K562 (cell line): ENCODE results near the gene MPIG6B. TPM values are rescaled to one million over a fixed set of nuclear protein-coding genes. Genes with fewer than 3 reads are reported as not detected.

Experiments
- ATF1 ChIP-seq, 2 experiments: fragments of 450-650 bp in 1 of 2; IDR thresholded peaks; 2 replicates each; pipeline ENCODE4 v1.6.1; 2016; ENCODE audit warnings: missing compliant biosample characterization in 1 of 2, missing genetic modification characterization in 1 of 2
- DACH1 ChIP-seq: fragments of 450-650 bp; IDR thresholded peaks from 2 replicates; pipeline ENCODE4 v1.6.1; 2018; ENCODE audit not compliant: partially characterized antibody
- ERF ChIP-seq: fragments of 450-650 bp; formaldehyde crosslinking; IDR thresholded peaks from 2 replicates; pipeline ENCODE4 v1.4.0; 2020; ENCODE audit warnings: mild to moderate bottlenecking, mixed read lengths
- HMGN3 ChIP-seq: IDR thresholded peaks from 2 replicates; pipeline ENCODE4 v1.6.1; 2011; ENCODE audit warnings: borderline replicate concordance, low read depth, mild to moderate bottlenecking, mixed read lengths, low read length; ENCODE audit not compliant: insufficient read length; ENCODE audit errors: extremely low read depth
- NFXL1 ChIP-seq: fragments of 450-650 bp; formaldehyde crosslinking; IDR thresholded peaks from 2 replicates; pipeline ENCODE4 v1.4.0; 2021; ENCODE audit warnings: mild to moderate bottlenecking
- RBM17 ChIP-seq: fragments of 200-400 bp; formaldehyde crosslinking; IDR thresholded peaks from 2 replicates; pipeline ENCODE4 v1.6.1; 2017; ENCODE audit warnings: low read depth, mild to moderate bottlenecking, low read length, borderline replicate concordance
- SPI1 ChIP-seq: IDR thresholded peaks from 2 replicates; pipeline ENCODE4 v1.6.1; 2011; ENCODE audit warnings: low read depth, low read length, control low read depth, borderline replicate concordance
- TAL1 ChIP-seq: fragments of 450-650 bp; IDR thresholded peaks from 2 replicates; pipeline ENCODE4 v1.6.1; 2016; ENCODE audit warnings: mild to moderate bottlenecking
- ZNF57 ChIP-seq: fragments of 450-650 bp; formaldehyde crosslinking; IDR thresholded peaks from 2 replicates; pipeline ENCODE4 v1.4.0; 2020; ENCODE audit warnings: mild to moderate bottlenecking, moderate library complexity
- polyA plus RNA-seq, 8 experiments: library from polyadenylated mRNA; depleted of rRNA in 4 of 8; stranded (reverse) in 5 of 8; unstranded in 3 of 8; fragments of >200 nt; fragmentation: Nextera tagmentation in 2 of 8; fragmentation: Illumina TruSeq in 1 of 8; extraction: Ambion mirVana in 2 of 8; extraction: Trizol in 1 of 8; gene quantifications; 2 replicates each; pipeline versions ENCODE4 v1.2.1 to v1.2.3, GENCODE V29; 2011 to 2014; ENCODE audit warnings: inconsistent platforms in 1 of 8, missing spikeins in 1 of 8
- total RNA-seq, 7 experiments: library from RNA; depleted of rRNA in 6 of 7; stranded (reverse); fragments of >200 nt in 6 of 7; fragmentation: Illumina TruSeq in 2 of 7; extraction: Trizol in 2 of 7; gene quantifications; 2 replicates each; pipeline versions ENCODE4 v1.2.1 to v1.2.3, GENCODE V29; 2011 to 2021; ENCODE audit warnings: low replicate concordance in 1 of 7
- TF ChIP-seq, protein P1 (sequence below): sonication (generic); formaldehyde crosslinking; IDR thresholded peaks from 2 replicates; pipeline ENCODE4 v1.8.0; 2022; ENCODE audit warnings: mild to moderate bottlenecking, missing genetic modification reagents, borderline replicate concordance
- TF ChIP-seq, protein P2 (sequence below): IDR thresholded peaks from 3 replicates; pipeline ENCODE4 v1.6.1; 2011; ENCODE audit warnings: borderline replicate concordance, mild to moderate bottlenecking, moderate library complexity; ENCODE audit not compliant: insufficient read length; ENCODE audit errors: extremely low read depth
- TF ChIP-seq, protein P3 (sequence below), 2 experiments: fragments of 450-650 bp; IDR thresholded peaks; 2 replicates each; pipeline ENCODE4 v1.6.1; 2016; ENCODE audit warnings: mild to moderate bottlenecking in 2 of 2, borderline replicate concordance in 1 of 2, low read depth in 1 of 2, moderate library complexity in 1 of 2

Gene MPIG6B
- total and polyA plus RNA-seq, 9 of the 15 experiments (the other 6 are each of a cell fraction or from before 2014, with no cell fraction given), result 0.11 to 1.2 (median 0.28) TPM; not detected in 1

DNA sequence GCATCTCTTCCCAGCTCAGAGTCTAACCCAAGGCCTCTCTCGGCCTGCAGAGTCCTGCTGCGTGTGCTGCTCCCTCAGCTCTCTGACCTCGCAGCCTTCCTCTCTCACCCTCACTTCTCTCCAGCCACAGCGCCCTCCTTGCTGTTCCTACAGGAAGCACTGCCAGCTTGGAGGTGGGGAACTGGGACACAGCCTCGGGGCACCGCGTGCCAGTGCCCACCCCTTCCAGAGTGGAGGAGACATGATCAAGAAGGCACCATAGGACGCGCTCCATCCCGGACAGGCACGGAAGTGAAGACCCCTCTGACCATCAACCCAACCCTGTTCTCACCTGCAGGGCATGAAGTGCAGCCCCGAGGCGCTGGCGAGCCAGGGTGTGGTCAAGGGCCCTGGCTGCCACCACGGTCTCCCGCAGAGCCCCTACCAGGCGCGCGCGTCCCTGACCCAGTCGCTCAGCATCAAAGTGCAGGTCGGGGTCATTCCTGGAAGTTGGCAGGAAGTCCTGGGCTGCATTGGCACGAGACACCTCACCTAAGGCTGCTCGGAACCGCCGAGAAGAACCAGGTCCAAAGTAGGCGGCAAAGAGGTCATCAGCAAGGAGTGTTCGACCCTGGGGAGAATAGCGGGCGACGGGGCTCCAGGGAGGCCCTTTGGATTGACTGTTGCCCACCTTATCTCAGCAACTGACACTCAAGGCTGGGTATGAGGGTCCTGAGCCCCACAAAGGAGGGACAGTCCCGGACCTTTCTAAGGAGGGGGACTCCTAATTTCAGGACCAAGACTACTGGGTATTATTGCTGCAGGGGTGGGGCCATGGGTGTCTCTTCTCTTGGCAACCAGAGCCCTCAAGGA lies 52.7 kb downstream of the MPIG6B start (continued):
- TF ChIP-seq RBM17 (no peak), ZNF57 (CRISPR knock-in tag) (no peak), HMGN3 (peak; percentile 30), ERF (0 out of 2 replicates have a peak, but pooled peaks have one; percentile 57), ATF1 (CRISPR knock-in tag; IDR thresholded peaks at IDR 0.05) (no peak), ATF1 (tag; IDR thresholded peaks at IDR 0.05) (no peak), NFXL1 (no peak), TAL1 (no peak), SPI1 (no peak), DACH1 (no peak)
- TF ChIP-seq, protein P1, sequence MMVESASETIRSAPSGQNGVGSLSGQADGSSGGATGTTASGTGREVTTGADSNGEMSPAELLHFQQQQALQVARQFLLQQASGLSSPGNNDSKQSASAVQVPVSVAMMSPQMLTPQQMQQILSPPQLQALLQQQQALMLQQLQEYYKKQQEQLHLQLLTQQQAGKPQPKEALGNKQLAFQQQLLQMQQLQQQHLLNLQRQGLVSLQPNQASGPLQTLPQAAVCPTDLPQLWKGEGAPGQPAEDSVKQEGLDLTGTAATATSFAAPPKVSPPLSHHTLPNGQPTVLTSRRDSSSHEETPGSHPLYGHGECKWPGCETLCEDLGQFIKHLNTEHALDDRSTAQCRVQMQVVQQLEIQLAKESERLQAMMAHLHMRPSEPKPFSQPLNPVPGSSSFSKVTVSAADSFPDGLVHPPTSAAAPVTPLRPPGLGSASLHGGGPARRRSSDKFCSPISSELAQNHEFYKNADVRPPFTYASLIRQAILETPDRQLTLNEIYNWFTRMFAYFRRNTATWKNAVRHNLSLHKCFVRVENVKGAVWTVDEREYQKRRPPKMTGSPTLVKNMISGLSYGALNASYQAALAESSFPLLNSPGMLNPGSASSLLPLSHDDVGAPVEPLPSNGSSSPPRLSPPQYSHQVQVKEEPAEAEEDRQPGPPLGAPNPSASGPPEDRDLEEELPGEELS, result no peak
- TF ChIP-seq, protein P2, sequence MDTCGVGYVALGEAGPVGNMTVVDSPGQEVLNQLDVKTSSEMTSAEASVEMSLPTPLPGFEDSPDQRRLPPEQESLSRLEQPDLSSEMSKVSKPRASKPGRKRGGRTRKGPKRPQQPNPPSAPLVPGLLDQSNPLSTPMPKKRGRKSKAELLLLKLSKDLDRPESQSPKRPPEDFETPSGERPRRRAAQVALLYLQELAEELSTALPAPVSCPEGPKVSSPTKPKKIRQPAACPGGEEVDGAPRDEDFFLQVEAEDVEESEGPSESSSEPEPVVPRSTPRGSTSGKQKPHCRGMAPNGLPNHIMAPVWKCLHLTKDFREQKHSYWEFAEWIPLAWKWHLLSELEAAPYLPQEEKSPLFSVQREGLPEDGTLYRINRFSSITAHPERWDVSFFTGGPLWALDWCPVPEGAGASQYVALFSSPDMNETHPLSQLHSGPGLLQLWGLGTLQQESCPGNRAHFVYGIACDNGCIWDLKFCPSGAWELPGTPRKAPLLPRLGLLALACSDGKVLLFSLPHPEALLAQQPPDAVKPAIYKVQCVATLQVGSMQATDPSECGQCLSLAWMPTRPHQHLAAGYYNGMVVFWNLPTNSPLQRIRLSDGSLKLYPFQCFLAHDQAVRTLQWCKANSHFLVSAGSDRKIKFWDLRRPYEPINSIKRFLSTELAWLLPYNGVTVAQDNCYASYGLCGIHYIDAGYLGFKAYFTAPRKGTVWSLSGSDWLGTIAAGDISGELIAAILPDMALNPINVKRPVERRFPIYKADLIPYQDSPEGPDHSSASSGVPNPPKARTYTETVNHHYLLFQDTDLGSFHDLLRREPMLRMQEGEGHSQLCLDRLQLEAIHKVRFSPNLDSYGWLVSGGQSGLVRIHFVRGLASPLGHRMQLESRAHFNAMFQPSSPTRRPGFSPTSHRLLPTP, result no peak
- TF ChIP-seq, protein P3, sequence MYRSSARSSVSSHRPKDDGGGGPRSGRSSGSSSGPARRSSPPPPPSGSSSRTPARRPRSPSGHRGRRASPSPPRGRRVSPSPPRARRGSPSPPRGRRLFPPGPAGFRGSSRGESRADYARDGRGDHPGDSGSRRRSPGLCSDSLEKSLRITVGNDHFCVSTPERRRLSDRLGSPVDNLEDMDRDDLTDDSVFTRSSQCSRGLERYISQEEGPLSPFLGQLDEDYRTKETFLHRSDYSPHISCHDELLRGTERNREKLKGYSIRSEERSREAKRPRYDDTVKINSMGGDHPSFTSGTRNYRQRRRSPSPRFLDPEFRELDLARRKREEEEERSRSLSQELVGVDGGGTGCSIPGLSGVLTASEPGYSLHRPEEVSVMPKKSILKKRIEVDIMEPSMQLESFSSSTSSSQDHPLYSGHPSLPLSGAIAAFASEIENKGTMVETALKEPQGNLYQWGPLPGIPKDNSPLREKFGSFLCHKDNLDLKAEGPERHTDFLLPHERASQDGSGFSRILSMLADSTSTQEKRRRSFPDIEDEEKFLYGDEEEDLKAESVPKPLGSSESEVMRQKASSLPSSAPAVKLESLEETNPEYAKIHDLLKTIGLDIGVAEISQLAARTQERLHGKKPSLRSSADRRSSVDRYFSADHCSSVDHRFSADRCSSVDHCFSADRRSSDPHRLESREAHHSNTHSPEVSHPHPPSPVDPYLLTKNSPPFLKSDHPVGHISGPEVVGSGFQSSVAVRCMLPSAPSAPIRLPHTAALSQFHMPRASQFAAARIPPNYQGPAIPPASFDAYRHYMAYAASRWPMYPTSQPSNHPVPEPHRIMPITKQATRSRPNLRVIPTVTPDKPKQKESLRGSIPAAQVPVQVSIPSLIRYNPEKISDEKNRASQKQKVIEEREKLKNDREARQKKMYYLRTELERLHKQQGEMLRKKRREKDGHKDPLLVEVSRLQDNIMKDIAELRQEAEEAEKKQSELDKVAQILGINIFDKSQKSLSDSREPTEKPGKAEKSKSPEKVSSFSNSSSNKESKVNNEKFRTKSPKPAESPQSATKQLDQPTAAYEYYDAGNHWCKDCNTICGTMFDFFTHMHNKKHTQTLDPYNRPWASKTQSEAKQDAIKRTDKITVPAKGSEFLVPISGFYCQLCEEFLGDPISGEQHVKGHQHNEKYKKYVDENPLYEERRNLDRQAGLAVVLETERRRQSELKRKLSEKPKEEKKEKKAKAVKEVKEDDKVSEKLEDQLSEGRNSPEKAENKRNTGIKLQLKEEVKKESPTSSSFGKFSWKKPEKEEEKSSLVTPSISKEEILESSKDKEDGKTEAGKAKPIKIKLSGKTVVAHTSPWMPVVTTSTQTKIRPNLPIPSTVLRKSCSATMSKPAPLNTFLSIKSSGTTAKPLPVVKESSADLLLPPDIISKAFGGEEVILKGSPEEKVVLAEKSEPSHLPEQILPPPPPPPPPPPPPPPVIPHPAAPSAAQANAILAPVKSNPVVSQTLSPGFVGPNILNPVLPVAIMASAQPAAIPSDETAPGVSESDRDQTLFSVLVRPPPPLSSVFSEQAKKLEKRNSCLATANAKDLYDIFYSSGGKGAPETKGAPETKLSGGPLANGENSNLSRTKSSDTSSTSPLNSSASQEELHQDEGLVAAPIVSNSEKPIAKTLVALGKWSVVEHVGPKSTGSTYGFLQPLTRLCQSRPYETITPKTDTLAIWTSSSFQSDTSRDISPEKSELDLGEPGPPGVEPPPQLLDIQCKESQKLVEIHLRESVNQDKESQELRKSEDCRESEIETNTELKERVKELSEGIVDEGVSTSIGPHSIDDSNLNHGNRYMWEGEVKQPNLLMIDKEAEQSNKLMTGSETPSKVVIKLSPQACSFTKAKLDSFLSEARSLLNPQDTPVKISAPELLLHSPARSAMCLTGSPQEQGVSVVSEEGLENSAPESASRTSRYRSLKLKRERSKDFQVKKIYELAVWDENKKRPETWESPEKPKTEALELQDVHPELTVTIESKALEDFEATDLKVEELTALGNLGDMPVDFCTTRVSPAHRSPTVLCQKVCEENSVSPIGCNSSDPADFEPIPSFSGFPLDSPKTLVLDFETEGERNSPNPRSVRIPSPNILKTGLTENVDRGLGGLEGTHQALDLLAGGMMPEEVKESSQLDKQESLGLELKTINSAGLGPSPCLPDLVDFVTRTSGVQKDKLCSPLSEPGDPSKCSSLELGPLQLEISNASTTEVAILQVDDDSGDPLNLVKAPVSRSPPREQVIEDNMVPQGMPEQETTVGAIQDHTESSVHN (IDR thresholded peaks at IDR 0.05; ENCODE audit: borderline replicate concordance in 1 of 2, low read depth in 1 of 2), result no peak
